Endothelial cell (in vitro differentiated cells): ENCODE data around the gene ZNF223. TPM values are rescaled to one million over a fixed set of nuclear protein-coding genes. Genes with fewer than 3 reads are reported as not detected.

Experiments used
- DNase-seq: peaks from one replicate; pipeline ENCODE4 v3.0.0; 2021; ENCODE audit warnings: low spot score
- H3K27ac Mint-ChIP-seq: one replicate; pipeline ENCODE4 v1.8.0; 2021; ENCODE audit warnings: mixed read lengths, inconsistent platforms; ENCODE audit not compliant: unreplicated experiment
- H3K27me3 Mint-ChIP-seq: one replicate; pipeline ENCODE4 v1.8.0; 2021; ENCODE audit warnings: mild to moderate bottlenecking, moderate library complexity, mixed read lengths, inconsistent platforms; ENCODE audit not compliant: unreplicated experiment
- H3K36me3 Mint-ChIP-seq: one replicate; pipeline ENCODE4 v1.8.0; 2021; ENCODE audit warnings: mild to moderate bottlenecking, low read depth, mixed read lengths, inconsistent platforms; ENCODE audit not compliant: unreplicated experiment
- H3K4me1 Mint-ChIP-seq: one replicate; pipeline ENCODE4 v1.8.0; 2021; ENCODE audit warnings: mild to moderate bottlenecking, mixed read lengths, inconsistent platforms; ENCODE audit not compliant: unreplicated experiment
- H3K4me3 Mint-ChIP-seq: one replicate; pipeline ENCODE4 v1.8.0; 2021; ENCODE audit warnings: mild to moderate bottlenecking, mixed read lengths, inconsistent platforms; ENCODE audit not compliant: unreplicated experiment
- H3K9me3 Mint-ChIP-seq: one replicate; pipeline ENCODE4 v1.8.0; 2021; ENCODE audit warnings: mixed read lengths, inconsistent platforms; ENCODE audit not compliant: unreplicated experiment
- total RNA-seq: library from RNA; stranded (reverse); fragmentation: NEBNext Ultra II Directional; extraction: Animal tissue kit (Norgen Biotek cat#: 25700); gene quantifications from one replicate; pipeline ENCODE4 v1.2.1, GENCODE V29; 2021; ENCODE audit not compliant: unreplicated experiment
- TF ChIP-seq, protein P1 (sequence below): fragments of 200-600 bp; sonication (generic); IDR thresholded peaks from one replicate; pipeline ENCODE4 v1.5.0; 2021; ENCODE audit warnings: antibody characterized with exemption; ENCODE audit not compliant: unreplicated experiment

ZNF223 gene
- total RNA-seq, 1 donor from 2014 or later, result 10.9 TPM

DNA sequence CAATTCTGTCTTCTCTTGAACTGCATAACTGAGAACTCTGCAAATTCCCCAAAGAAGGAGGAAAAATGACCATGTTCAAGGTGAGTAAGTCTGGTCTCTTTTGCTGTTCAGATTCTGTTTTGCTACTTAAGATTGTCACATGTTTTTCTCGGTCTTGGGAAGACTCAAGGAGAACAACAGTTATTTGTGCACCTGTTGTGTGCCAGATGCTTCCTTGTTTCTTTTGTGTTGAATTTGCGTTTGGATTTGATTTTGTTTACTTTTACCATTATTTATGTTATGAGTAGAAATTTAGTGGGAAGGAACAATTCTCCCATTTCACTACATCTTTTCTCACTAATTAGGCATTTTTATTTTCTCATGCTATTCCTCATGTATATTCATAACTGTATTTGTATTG is 24.5 kb downstream of the ZNF223 start:
- H3K36me3 Mint-ChIP-seq, result peaks cover 9% of the 10 kb centered on the region
- no peak overlapping the region for H3K27ac Mint-ChIP-seq
- TF ChIP-seq, protein P1, sequence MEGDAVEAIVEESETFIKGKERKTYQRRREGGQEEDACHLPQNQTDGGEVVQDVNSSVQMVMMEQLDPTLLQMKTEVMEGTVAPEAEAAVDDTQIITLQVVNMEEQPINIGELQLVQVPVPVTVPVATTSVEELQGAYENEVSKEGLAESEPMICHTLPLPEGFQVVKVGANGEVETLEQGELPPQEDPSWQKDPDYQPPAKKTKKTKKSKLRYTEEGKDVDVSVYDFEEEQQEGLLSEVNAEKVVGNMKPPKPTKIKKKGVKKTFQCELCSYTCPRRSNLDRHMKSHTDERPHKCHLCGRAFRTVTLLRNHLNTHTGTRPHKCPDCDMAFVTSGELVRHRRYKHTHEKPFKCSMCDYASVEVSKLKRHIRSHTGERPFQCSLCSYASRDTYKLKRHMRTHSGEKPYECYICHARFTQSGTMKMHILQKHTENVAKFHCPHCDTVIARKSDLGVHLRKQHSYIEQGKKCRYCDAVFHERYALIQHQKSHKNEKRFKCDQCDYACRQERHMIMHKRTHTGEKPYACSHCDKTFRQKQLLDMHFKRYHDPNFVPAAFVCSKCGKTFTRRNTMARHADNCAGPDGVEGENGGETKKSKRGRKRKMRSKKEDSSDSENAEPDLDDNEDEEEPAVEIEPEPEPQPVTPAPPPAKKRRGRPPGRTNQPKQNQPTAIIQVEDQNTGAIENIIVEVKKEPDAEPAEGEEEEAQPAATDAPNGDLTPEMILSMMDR, result no peak
- no peaks in the 10 kb centered on the region for H3K27me3 Mint-ChIP-seq
- H3K4me1 Mint-ChIP-seq, result peaks cover 10% of the 10 kb centered on the region
- H3K9me3 Mint-ChIP-seq, result no peaks in the 10 kb centered on the region
- H3K4me3 Mint-ChIP-seq, result no peak overlapping the region
- no peak for DNase-seq

DNA sequence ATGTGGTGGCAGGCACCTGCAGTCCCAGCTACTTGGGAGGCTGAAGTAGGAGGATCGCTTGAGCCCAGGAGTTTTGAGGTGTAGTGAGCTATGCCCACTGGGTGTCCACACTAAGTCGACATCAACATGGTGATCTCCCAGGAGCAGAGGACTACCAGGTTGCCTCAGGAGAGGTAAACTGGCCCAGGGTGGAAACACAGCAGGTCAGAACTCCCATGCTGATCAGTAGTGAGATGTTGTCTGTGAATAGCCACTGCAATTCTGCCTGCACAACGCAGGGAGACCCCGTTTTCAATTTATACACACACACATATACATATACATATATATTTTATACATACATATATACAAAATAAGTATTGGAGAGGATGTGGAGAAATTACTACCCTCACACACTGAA is 40.3 kb downstream of the ZNF223 start:
- no peak for DNase-seq
- Mint-ChIP-seq H3K4me1 (peaks cover 5% of the 10 kb centered on the region), H3K27me3 (peaks cover 2% of the 10 kb centered on the region), H3K4me3 (no peak overlapping the region), H3K27ac (no peak overlapping the region), H3K9me3 (no peaks in the 10 kb centered on the region), H3K36me3 (peaks cover 3% of the 10 kb centered on the region)
- TF ChIP-seq, protein P1, result no peak

GRCh38 chr19:44093931-44094765 is 42.3 kb downstream of the ZNF223 start, which contains the start of gene ZNF224:
TSS of gene ZNF224 (plus strand) at chr19:44094361. CDS start at chr19:44097874, 3,513 bp downstream.
- H3K27ac Mint-ChIP-seq, result peak within 1 kb of the TSS; percentile 84
- DNase-seq, result peak; percentile 88
- H3K27me3 Mint-ChIP-seq, result peaks cover 2% of the 10 kb centered on the region
- peaks cover 5% of the 10 kb centered on the region for H3K4me1 Mint-ChIP-seq
- peaks cover 12% of the 10 kb centered on the region for H3K36me3 Mint-ChIP-seq
- H3K4me3 Mint-ChIP-seq, result peak within 1 kb of the TSS; percentile 98
- no peaks in the 10 kb centered on the region for H3K9me3 Mint-ChIP-seq
- TF ChIP-seq, protein P1, result no peak

DNA sequence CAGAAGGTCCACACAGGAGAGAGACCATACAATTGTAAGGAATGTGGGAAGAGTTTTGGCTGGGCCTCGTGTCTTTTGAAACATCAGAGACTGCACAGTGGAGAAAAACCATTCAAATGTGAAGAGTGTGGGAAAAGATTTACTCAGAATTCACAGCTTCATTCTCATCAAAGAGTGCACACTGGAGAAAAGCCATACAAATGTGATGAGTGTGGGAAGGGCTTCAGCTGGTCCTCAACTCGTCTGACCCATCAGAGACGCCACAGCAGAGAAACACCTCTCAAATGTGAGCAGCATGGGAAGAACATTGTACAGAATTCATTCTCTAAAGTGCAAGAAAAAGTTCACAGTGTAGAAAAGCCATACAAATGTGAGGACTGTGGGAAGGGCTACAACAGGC is 55.9 kb downstream of the ZNF223 start:
- DNase-seq, result no peak
- Mint-ChIP-seq H3K4me3 (peak overlapping the region; percentile 89), H3K27ac (no peak overlapping the region), H3K36me3 (peaks cover 61% of the 10 kb centered on the region), H3K27me3 (no peaks in the 10 kb centered on the region), H3K4me1 (peaks cover 8% of the 10 kb centered on the region), H3K9me3 (peaks cover 19% of the 10 kb centered on the region)
- TF ChIP-seq, protein P1, result no peak

- peaks cover 48% of the 10 kb centered on the region for H3K36me3 Mint-ChIP-seq
- H3K4me3 Mint-ChIP-seq, result no peak overlapping the region
- H3K27ac Mint-ChIP-seq, result no peak overlapping the region
- peaks cover 10% of the 10 kb centered on the region for H3K4me1 Mint-ChIP-seq
- peaks cover 19% of the 10 kb centered on the region for H3K9me3 Mint-ChIP-seq
- no peak for DNase-seq
- peaks cover 1% of the 10 kb centered on the region for H3K27me3 Mint-ChIP-seq
- TF ChIP-seq, protein P1, result no peak
Measured at GRCh38 chr19:44109458-44109857, 57.6 kb downstream of the ZNF223 start.
